NCI-H748 treated with DMSO at 0.1 percent for 48 hours (cell line): ENCODE data around the gene TLE2.

Source experiments
- DNase-seq: peaks from one replicate; lab custom pipeline; 2025; lab: John Stamatoyannopoulos, UW

TLE2 gene

DNA sequence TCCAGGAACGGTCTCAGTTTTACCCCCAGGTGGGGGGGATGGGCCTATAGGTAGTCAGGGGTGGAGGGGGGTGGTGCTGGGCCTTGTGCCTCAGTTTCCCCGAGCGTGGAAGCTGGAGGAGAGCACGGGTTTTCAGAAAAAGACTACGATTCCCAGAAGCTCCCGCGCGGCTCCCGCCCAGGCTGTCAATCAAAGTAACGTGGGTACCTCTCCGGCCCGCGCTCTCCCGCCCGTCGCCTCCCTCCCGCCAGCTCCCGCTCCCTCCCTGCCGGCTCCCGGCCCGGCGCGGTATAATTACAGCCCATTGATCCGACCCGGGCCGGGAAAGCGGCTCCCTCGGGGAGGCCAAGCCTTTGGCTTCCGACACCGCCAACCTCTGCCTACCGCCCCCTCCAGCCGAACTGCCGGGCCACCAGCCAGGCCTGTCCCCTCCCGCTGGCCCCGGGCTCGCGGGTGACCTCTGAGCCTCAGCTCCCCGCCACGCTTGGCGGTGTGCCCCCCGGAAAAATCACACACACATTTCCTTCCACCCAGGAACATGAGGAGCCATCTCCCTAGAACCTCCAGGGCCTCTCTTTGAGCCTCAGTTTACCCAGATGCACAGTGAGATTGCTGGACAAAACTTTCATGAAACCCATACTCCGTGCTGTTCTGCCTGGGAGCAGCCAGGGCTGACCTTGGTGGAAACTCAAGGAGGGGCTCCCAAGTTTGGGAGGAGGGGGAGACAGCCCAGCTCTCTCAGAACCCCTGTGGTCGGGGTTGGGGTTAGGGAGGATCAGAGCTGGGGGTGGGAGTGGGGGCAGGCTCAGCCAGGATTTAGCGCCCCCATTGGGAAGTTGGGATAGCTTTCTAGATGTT lies 7.3 kb upstream of the TLE2 start:
- peak; percentile 54 for DNase-seq

DNA sequence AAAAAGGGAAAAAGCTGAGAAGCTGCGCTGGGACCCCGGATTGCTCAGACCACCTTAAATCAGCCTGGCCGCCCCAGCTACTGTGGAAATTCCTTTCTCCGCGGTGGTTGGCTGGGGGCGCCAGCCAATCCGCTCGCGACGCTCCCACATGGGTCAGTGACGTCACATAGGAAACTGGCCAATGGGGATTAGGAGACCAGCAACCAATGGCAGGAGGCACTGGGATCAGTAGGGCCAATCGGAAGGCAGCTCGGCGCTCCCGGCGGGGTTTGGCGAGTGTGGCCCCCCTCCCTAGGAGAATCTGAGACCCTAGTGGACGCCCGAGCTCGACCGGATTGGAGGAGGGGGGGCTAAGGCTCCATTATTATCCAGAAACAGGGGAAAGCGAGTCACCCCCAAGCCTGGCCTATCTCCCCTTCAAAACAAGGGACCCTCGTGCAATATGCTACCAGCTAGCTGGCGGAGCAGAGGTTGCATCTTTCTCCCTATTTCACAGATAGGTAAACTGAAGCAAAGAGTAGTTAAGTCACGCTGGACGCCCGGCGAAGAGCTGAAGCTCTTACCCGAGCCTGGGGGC lies 6.5 kb upstream of the TLE2 start:
- peak; percentile 89 for DNase-seq

DNA sequence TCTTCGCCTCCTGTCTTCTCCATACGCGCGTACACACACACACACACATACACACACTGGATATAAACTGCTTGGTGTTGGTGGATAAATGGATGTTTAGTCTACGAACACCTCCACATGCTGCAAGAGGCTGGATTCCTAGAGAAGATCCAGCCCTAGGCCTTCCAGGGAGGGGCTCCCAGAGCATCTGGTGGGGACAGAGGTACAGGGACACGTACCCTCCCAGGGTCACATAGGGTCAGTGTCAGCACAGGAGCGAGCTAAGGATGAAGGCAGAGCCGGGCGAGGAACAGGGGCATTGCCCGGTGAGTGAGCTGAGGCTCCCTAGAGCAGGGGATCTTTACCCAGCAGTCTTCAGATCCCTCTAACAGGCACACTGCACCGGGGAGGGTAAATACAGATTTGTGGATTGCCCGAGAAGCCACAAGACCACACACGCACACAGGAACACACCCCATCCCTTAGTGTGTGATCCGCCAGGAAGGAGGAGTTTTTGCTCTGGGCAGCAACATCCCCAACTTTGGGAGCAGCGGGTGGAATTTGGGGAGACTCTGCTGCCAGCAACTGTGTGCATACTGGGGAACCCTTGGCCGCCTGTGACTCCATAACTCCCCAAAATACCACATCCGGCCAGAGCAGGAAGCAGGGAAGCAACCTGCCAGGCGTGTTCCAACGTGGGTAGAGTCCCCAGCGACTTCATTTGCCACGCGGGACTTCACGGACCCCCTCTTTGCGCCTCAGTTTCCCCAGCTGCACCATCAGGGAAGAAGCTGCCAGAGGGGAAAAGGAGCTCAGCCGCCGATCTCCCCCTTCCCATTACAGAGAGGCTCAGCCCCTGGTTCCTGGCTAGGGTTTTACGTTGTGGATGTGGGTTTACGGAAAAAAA lies 5.8 kb upstream of the TLE2 start:
- no peak for DNase-seq

DNA sequence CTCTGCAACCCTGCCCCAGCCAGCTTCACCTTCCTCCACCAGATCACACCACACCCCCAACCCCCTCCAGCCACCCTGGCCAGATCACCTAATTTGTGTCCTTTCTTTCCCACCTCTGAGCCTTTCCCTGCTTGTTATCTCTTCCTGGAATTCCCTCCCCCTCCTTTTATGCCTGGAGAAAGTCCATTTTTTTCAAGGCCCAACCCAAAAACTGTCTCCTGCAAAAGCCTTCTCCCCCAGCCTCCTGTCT lies 5.3 kb upstream of the TLE2 start:
- DNase-seq: no peak

DNA sequence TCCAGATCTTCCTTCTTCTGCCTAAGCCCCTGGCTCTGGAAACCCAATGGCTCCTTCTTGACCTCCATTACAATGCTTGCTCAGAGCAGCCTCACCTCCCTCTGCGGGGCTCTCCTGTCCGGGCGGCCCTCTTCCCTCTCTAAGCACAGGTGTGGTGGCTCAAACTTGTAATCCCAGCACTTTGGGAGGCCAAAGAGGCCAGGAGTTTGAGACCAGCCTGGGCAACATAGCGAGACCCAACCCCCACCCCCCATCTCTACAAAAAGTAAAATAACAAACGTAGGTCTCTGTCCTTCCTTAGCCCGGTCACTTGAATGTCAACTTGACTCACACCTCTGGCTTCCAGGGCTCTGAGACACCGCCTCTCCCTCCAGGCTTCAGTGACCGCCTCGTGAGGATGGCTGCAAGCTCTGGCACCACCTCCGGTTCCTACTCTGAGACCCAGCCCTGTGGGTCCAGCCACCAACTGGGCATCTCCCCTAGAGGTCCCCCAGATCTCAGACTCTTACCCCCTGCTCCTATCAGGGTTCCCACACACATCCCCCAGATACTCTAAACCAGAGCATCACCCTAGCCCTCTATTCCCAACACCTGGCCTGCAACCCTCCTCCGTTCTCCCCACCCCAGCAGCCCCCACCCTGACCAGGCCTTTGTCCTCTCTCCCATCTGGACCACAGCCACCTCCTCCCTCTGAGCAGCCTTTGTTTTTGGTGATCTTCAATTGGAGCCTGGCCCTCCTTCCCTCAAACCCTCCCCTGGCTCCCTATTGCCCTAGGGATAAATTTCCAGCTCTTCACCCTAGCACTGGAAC lies 4.7 kb upstream of the TLE2 start:
- no peak for DNase-seq

DNA sequence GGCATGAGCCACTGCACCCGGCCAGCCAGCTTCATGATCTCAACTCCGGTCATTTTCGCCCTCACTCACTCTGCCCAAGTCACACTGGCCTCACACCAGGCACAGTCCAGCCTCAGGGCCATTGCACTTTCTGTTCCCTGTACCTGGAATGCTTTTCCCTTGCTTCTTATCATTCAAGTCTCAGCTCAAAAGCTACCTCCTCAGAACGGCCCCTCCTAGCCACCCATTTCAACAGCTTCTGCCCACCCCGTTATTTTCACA lies 2.5 kb upstream of the TLE2 start:
- no peak for DNase-seq

DNA sequence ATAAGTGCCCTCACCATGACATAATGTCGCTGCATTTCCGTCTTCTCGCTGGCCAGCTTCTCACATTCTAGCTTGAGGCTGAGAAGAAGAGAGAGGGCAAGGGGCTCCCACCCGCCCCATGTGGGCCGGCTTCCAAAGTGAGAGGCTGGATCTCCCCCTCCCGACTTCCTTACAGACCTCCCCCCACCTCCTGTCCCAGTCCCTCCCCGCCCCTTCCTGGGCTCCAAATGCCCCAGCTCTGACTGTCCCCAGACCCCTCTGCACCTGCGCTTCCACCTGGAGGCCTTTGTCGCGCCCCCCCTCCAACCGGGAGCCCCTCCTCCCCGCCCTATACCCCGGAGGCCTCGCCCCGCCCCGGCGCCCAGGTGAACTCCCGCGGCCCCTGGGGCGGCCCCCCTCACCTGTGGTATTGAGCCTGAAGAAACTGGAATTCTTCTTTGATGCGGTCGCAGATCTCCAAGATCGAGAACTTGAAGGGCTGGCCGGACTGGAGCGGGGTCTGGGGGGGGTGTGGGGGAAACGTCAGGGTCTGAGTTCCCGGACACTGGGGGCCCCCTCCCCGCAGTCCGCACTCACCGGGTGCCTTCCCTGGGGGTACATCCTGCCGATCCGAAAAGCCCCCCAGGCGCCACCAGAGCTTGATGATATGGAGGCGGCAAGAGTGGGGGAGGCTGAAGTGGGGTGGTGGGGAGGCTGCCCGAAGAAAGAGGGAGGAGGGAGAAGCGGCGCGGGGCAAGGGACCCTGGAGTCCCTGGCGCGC lies 595 bp downstream of the TLE2 start:
- DNase-seq: no peak

DNA sequence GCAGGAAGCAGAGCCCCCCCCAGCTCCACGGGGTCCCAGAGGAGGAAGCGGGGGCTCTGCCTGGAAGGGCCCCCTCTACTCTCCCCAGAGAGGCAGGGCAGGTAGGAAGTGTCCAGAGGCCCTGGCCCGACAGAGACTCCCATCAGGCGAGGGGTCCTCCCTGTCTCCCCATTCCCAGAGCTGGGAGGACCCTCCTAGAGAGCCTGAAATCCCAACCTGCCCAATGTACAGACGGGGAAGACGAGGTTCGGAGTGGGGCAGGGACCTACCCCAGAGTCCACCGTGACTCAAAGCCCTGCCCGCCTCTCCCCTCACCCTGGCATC lies 1.1 kb downstream of the TLE2 start:
- no peak for DNase-seq

DNA sequence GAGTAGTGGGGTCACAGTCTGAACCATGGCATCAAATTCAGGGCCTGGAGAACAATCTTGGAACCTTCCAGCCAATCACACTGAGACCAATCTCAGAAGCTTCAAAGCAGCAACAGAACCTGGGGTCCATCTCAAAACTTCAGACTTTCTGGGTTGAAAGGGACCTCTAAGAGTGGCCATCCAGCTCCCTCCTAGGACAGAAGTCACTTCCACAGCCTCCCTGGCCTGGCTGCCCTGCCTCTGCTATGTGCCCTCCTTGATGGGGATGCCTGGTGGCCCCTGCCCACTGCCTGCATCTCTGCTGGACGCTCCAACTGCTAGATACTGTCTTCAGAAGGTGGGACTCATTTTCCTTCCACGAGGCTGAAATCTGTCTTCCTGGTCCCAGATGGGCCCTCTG lies 1.8 kb downstream of the TLE2 start:
- no peak for DNase-seq

DNA sequence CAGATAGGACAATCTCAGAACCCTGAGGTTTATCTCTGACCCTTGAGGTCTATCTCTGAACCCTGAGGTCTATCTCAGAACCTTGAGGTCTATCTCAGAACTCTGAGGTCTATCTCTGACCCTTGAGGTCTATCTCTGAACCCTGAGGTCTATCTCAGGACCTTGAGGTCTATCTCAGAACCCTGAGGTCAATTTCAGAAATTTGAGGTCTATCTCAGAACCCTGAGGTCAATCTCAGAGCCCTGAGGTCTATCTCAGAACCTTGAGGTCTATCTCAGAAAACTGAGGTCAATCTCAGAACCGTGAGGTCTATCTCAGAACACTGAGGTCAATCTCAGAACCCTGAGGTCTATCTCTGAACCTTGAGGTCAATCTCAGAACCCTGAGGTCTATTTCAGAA lies 2.3 kb downstream of the TLE2 start:
- DNase-seq: no peak

DNA sequence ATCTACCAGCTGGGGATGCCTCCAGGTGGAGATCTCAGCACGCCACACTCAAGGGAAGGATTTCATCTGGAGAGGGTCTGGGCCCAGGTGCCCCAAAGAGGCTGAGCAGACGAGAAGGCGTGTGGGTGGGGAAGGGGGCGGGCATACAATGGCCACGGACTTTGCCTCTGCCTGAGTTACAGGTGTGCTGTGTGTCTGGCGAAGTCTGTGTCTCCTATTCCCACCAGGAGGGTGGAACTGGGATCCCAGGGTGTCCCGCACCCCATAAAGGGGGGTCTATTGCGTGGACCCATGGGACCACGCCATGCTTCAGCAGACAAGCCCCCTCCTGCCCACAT lies 3.6 kb downstream of the TLE2 start:
- DNase-seq: no peak

DNA sequence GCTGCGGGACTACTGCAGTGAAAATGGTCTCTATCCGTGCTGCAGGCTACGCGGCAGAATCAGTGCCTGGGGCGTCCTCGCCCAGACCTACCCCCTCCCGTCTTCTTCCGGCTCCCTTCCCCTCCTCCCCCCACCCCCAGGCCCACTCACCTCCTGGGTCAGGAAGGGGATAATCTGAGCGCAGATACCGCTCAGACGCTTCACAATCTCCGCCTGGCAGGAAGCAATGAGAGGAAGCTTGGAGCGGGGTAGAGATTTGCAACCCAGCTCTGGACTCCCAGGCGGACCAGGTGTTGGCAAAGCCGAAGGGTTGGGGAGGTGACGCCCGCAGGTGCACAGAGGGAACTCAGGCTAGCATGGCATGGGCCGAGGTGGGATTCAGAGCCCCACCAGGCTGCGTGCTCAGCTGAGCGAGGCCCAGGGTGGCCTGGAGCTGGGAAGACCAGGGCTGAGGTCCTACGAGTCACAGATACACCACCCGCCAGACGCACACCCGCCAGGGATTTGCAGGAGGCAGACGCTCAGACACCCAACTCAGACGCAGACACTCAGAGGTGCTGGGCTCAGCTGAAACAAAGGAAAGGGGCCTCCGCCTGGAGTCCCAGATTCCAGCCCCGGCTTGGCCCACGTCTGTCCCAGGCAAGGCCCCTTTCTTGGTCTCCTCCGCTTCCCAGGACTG lies 4.1 kb downstream of the TLE2 start:
- no peak for DNase-seq

DNA sequence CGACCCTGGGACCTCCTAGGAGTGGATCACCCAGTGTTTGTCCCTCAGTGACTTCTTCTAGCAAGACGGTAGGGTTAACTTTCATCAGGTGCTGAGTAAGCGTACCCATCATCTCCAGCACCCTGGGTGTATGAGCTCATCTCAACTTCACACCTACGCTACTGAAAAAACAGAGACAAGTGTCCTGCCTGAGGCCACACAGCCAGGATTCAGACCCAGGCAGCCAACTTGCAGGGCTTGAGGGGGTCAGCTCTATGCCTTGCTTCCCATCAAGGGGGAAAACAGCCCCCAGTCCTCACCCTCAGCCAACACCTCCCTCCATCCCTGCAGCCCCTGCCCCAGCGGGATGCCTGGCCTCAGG lies 4.6 kb downstream of the TLE2 start:
- no peak for DNase-seq

DNA sequence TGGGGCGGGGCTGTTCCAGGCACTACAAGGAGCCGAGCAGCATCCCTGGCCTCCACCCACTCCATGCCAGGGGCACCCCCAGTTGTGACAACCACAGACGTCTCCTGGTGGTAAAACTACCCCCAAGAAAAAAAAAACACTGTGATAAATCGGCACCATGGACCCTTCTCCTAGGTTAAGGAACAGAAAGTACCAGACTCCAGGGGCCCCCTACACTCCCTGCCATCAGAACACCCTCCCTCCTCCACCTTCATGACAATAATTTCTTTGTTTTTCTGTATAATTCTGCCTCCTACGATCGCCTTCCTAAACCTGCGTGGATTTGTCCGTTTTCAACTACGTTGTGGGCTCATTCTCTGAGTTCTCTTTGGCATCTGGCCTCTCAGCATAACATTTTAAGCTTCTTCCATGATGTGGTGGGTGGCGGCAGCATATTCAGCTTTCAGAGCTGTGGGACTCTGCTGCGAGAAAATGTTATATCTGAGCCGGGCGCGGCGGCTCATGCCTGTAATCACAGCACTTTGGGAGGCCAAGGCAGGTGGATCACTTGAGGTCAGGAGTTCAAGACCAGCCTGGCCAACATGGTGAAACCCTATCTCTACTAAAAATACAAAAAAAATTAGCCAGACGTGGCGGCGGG lies 8.6 kb downstream of the TLE2 start:
- no peak for DNase-seq

DNA sequence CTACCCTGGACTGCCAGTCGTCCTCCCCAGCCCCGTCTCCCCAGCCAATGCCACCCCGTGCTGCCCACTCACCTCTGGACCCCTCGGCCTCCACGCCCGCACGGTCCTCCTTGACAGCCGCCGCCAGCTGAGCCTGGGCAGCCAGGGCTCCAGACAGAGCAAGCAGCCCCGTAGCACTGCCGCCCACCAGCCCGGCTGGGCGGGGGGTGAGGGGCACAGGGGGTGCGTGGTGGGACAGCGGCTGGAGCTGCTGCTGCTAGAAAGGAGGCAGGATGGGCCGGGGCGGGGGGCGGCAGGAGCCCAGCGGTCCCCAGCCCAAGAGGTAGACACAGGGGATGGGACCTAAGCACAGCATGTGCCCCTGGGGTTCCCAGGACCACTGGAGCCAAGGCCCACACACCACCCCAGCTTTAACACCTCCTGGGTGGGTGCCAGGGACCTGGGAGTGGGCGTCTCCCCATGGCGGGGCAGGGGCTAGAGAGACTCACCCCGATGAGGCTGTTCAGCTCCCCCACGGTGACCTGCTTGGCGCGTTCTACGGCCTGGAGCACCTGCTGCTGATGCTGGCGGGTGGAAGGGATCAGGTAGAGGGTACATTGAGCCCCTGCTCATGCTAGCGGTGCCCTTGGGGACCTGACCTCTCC lies 9.7 kb downstream of the TLE2 start:
- DNase-seq: no peak

DNA sequence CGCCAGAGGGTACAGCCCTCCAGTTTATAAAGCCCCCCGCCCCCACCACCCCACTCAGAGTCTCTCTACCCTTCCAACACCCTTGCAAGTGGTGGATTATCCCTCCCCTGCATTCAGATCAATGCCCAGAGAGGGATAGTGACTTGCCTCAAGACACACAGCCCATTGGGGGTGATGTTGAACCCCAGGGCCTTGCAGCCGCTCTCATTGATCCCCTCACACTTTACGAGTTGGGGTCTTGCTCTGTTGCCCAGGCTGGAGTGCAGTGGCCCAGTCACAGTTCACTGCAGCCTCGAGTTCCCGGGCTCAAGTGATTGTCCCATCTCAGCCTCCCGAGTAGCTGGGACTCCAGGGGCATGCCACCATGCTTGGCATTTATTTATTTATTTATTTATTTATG lies 11.2 kb downstream of the TLE2 start:
- DNase-seq: no peak

DNA sequence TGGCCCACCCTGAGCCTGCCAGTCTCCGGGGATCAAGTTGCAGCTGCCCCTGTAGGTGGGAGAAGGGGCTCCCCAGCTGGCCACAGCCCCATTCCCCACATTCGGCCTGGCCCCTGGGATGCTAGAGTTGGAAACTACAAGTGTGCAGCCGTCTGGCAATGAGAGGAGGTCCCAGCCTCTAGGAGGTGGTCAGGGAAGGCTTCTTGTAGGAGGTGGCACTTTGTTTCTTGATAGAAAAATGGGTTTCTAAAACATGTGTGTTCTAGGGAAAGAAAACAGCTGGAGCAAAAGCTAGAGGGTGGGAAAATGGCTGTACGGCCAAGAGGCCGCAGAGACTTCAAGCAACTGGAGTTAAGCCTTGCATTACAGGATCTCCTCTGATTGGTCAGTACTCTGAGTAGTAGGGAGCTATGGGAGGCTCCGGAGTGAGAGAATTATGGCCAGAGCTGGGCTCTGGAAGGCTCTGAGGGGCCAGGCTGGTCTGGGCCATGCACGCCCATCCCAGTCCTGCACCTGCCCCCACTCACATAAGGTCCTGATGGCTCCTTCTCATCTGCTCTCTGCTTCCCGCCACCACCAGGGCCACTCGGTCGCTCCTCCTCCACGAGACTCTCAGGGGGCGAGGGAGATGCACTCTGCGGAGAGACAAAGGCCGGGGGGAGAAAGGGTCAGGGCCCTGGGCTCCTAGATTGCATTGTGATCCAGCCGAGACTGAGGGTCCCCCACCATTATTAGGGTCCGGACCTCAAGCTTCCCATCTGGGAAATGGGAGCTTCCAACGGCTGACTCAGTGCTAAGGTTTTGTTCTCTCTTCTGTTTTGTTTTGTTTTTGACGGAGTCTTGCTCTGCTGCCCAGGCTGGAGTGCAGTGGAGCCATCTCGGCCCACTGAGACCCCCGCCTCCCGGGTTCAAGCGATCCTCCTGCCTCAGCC lies 13.7 kb downstream of the TLE2 start:
- DNase-seq: no peak

DNA sequence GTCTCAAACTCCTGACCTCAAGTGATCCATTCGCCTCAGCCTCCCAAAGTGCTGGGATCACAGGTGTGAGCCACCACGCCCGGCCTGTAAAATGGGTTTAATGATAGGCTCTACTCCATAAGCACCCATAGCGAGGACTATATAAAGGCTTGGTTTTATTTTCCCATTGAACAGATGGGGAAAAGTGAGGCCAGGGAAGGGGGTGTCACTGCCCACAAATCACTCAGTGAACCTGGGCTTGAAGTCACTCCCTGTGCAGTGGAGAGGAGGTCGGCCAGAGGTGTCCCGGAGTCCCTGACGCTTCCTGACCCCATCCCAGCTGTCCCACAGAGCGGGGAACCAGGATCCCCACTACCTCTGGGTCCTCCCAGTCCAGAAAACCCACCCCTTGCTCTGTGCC lies 14.9 kb downstream of the TLE2 start:
- no peak for DNase-seq

DNA sequence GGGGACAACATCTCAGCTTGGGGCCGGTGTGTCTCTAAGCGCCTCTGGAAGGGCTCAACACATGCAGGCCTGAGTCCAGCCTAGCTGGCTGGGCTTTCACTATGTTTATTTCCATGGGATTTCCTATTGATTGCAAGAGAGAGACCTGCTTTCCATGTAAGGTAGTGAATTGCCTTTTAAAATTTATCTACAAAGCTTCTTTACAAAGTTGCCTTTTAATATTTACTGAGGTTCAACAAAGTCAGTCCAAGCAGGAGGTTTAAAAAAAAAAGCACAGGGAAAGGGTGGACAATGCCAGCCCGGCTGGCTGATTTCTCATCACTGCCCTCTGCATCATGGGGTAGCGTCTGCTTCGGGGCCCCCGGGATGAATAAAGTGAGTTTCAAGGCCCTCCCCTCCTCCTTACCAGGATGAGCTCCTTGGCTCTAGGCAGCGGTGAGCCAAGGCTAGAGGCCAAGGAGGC lies 15.8 kb downstream of the TLE2 start:
- DNase-seq: no peak
